Pancreas (tissue), 10 donors: ENCODE results near the gene SUSD5. TPM values are rescaled to one million over a fixed set of nuclear protein-coding genes. Genes with fewer than 3 reads are reported as not detected.

Source experiments
- ATAC-seq, 4 donors: fragments of 200-7000 bp; cut with Tn5 transposase; one replicate each; pipeline versions ENCODE4 v1.8.0 to v1.9.1; 2020; ENCODE audit warnings: mild to moderate bottlenecking in 4 of 4, moderate library complexity in 4 of 4
- DNase-seq, 6 donors: peaks; one replicate each; pipeline ENCODE4 v3.0.0-alpha.2; 2020
- FAIRE-seq: peaks from 2 replicates; lab custom pipeline; 2012; peaks lifted over from hg19 to GRCh38; lab: Jason Lieb, UNC
- H3K27ac ChIP-seq, 4 donors: fragments of 200-600 bp; sonication (generic); 1 replicate in 3 of 4; 2 replicates in 1 of 4; pipeline versions ENCODE4 v1.5.0 to v1.8.0; 2020
- H3K27me3 ChIP-seq, 4 donors: fragments of 200-600 bp; one replicate each; pipeline ENCODE4 v1.8.0; 2021
- H3K36me3 ChIP-seq, 3 donors: fragments of 200-600 bp; sonication (generic) in 1 of 3; one replicate each; pipeline versions ENCODE4 v1.5.0 to v1.8.0; 2020 to 2021
- H3K4me1 ChIP-seq, 3 donors: fragments of 200-600 bp; one replicate each; pipeline ENCODE4 v1.8.0; 2021
- H3K4me3 ChIP-seq, 4 donors: fragments of 200-600 bp; sonication (generic) in 2 of 4; one replicate each; pipeline versions ENCODE4 v1.5.0 to v1.8.0; 2020 to 2021
- H3K9me3 ChIP-seq, 4 donors: fragments of 200-600 bp; one replicate each; pipeline ENCODE4 v1.8.0; 2021
- WGBS, 2 donors: extraction: QIAGEN DNeasy Blood & Tissue Kit; methylation state at CpG; one replicate each; pipeline ENCODE4 v1.1.7; 2013; 5-methylcytosine and 5-hydroxymethylcytosine counted together
- intact Hi-C, 3 donors: fragments of 100-400 bp; cut with DNase I; formaldehyde crosslinking; loops; one replicate each; pipeline versions ENCODE4 v1.11.1 to v1.14.2; 2022
- polyA plus RNA-seq, 2 donors: library from polyadenylated mRNA; stranded (reverse); fragments of 200-250 nt; gene quantifications; one replicate each; pipeline ENCODE4 v1.2.3, GENCODE V29; 2013
- total RNA-seq, 6 donors: library from RNA; stranded (reverse); fragmentation: NEBNext Ultra II Directional in 4 of 6; extraction: Animal tissue kit (Norgen Biotek cat#: 25700) in 4 of 6; gene quantifications; one replicate each; pipeline versions ENCODE4 v1.2.1 to v1.2.4, GENCODE V29; 2021 to 2023
- TF ChIP-seq, protein P1 (sequence below), 4 donors: fragments of 200-600 bp; sonication (generic) in 3 of 4; IDR thresholded peaks; one replicate each; pipeline versions ENCODE4 v1.5.0 to v1.8.0; 2021; ENCODE audit warnings: antibody characterized with exemption in 4 of 4
- donor health status: healthy with polysubstance abuse.
- donor health status: DM: no; HTN: no; CAD: no; lungs with moderate emphysema.
- donor health status: DM: no; HTN: no; CAD: no.
- donor health status: control.
- donor health status: control.
- donor health status: Bipolar disorder and iron deficiency.
- donor health status: DM: yes; HTN: yes; CAD: no.
- donor health status: DM: no; HTN: no; CAD: no.
- donor health status: DM: no; HTN: no; CAD: no.
- donor health status: DM: yes; HTN: yes; CAD: no.

SUSD5 gene
- total and polyA plus RNA-seq, 8 donors, result 0.05 to 0.54 (median 0.21) TPM

DNA sequence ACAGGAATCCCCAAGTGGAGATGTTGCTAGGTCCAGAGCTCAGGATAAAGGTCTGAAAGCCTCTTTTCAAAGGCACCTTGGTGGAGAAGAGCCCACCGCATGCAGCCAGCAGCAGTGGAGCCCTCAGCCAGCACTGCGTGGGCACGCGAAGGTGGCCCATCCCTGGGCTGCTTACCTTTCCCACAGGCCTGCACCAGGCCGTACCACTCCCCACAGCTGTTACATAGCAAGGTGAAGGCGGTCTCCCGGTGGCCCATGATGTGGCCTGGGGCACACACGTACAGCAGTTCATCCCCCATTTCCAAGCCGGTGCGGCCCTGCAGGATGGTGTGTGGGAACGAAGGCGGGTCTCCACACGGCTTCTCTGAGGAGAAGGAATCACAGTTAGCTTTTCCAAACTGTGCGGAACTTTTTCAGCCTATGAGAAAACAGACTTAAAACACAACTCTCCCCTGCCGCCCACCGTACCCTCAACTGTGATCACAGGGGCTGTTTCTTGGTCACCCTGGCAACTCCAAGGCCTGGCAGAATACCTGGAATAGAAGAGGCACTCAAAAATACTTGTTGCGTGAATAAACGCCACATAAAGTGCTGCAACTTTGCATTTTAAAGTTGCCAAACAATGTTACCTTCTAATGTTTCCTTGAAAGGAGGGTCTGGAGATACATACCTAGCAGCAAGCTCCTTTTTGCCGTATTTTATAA, 43.7 kb downstream of the SUSD5 start:
- WGBS, 2 donors, result 84 to 89% methylated on average over 19 of the region's 19 CpGs
- TF ChIP-seq, protein P1, sequence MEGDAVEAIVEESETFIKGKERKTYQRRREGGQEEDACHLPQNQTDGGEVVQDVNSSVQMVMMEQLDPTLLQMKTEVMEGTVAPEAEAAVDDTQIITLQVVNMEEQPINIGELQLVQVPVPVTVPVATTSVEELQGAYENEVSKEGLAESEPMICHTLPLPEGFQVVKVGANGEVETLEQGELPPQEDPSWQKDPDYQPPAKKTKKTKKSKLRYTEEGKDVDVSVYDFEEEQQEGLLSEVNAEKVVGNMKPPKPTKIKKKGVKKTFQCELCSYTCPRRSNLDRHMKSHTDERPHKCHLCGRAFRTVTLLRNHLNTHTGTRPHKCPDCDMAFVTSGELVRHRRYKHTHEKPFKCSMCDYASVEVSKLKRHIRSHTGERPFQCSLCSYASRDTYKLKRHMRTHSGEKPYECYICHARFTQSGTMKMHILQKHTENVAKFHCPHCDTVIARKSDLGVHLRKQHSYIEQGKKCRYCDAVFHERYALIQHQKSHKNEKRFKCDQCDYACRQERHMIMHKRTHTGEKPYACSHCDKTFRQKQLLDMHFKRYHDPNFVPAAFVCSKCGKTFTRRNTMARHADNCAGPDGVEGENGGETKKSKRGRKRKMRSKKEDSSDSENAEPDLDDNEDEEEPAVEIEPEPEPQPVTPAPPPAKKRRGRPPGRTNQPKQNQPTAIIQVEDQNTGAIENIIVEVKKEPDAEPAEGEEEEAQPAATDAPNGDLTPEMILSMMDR (IDR thresholded peaks at IDR 0.05), result no peak
- ATAC-seq (no peak), FAIRE-seq (no peak), DNase-seq (peak in 1 of 6 donors; percentile 50)
- Histone ChIP-seq H3K9me3 (no peaks in the 10 kb centered on the region), H3K4me1 (no peaks in the 10 kb centered on the region), H3K27ac (no peak overlapping the region), H3K4me3 (no peak overlapping the region), H3K36me3 (no peaks in the 10 kb centered on the region), H3K27me3 (no peaks in the 10 kb centered on the region)
- intact Hi-C loops, result no loop called here

DNA sequence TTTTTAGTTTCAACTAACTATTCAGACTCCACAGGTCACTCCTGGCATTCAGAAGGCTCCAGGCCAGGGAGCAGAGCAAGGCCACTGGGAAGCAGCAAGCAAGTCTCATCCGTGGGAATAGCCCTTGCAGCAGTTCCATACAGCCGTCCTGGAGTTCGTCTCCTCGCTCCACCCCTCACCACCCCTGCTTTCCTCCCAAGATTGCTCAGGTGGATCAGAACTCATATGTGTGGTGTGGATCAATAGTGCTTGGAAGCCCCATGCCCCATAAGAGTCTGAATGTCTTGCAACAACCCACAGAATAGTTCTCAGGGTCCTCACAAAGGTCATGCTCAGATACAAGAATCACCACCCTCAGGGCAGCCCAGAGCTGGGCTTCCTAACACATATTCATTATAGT, 44.5 kb downstream of the SUSD5 start:
- FAIRE-seq, result no peak
- Histone ChIP-seq H3K27me3 (no peaks in the 10 kb centered on the region), H3K4me1 (no peaks in the 10 kb centered on the region), H3K9me3 (no peaks in the 10 kb centered on the region), H3K27ac (no peak overlapping the region), H3K36me3 (no peaks in the 10 kb centered on the region), H3K4me3 (no peak overlapping the region)
- no peak for ATAC-seq
- intact Hi-C loops, result no loop called here
- no peak for DNase-seq
- TF ChIP-seq, protein P1 (IDR thresholded peaks at IDR 0.05), result no peak
- WGBS, 2 donors, result 58 to 59% methylated on average over 4 of the region's 4 CpGs

DNA sequence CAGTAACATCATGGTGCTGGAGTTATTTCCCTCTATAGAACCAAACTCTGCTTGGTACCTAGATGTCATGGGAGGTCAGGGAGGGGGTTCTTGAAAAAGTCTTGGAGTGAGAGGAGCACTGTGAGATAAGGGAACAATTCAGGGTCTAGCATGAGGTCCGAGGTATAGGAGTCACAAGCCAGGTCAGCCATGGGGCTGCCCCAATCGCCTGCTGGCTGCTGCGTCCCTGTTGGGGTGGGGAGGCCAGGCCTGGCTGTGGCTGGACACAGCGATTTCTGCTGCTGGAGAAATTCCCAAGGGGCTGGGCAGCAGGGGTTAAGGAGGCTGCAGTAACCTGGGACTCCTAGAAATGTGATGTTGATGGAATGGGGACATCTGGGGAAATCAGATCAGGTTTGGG, 44.9 kb downstream of the SUSD5 start:
- TF ChIP-seq, protein P1 (IDR thresholded peaks at IDR 0.05), result no peak
- intact Hi-C loops, result no loop called here
- DNase-seq, result no peak
- 71 to 79% methylated on average over 4 of the region's 4 CpGs for WGBS, 2 donors
- Histone ChIP-seq H3K36me3 (no peaks in the 10 kb centered on the region), H3K4me3 (no peak overlapping the region), H3K9me3 (no peaks in the 10 kb centered on the region), H3K27me3 (no peaks in the 10 kb centered on the region), H3K4me1 (no peaks in the 10 kb centered on the region), H3K27ac (no peak overlapping the region)
- no peak for FAIRE-seq
- no peak for ATAC-seq

DNA sequence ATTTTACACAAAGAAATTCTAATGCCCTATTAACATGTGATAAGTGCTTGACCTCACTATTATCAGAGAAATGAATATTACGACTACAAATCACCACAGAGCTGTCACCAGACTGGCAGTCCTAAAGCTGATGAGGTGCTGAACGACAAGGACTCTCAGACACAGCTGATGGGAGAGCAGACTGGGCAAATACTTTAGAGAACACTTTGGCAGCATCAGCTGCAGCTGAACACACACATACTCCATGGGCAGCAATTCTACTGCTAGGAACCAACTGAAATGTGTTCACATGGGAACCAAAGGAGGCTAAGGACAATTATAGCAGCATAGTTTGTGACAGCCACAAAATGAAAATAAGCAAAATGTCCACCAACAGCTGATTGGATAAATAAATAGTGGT, 45.5 kb downstream of the SUSD5 start:
- Histone ChIP-seq H3K27ac (no peak overlapping the region), H3K4me1 (no peaks in the 10 kb centered on the region), H3K9me3 (no peaks in the 10 kb centered on the region), H3K4me3 (no peak overlapping the region), H3K36me3 (no peaks in the 10 kb centered on the region), H3K27me3 (no peaks in the 10 kb centered on the region)
- DNase-seq (no peak), FAIRE-seq (no peak), ATAC-seq (no peak)
- intact Hi-C loops, result no loop called here
- 17 to 20% methylated on average over 2 of the region's 2 CpGs for WGBS, 2 donors
- TF ChIP-seq, protein P1 (IDR thresholded peaks at IDR 0.05), result no peak

DNA sequence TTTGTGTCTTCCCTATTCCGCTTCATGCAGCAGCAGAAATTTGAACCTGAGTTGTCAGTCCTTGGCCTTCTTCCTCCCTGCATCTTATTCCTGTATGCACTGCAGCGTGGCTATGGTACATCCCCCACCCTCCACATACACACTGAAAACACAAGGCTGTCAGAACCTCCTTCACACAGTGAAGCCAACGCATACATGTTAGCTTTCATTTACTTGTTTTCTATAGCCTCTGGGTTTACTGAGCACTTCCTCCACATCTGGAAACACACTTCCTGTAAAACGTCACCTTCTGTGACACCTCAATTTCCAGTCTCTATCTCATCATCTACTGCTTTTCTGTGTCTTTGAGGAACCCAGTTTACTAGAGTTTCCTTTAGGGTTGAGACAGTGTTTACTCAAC, 47.0 kb downstream of the SUSD5 start:
- ATAC-seq (no peak), FAIRE-seq (no peak), DNase-seq (no peak)
- Histone ChIP-seq H3K27me3 (no peaks in the 10 kb centered on the region), H3K4me3 (no peak overlapping the region), H3K9me3 (no peaks in the 10 kb centered on the region), H3K27ac (no peak overlapping the region), H3K36me3 (no peaks in the 10 kb centered on the region), H3K4me1 (no peaks in the 10 kb centered on the region)
- 75 to 81% methylated on average over 4 of the region's 4 CpGs for WGBS, 2 donors
- TF ChIP-seq, protein P1 (IDR thresholded peaks at IDR 0.05), result no peak
- intact Hi-C loops, result no loop called here
